Measurements from ENCODE around the gene PCARE.
"Not testable (repeated sequence)": the region's sequence is repeated elsewhere in the genome, so short reads cannot be mapped to it uniquely, and the experiment has no call there.

The PCARE gene

GRCh38 chr2:29104688-29105087 lies 30.4 kb upstream of the PCARE start:
- no peak for DNase-seq (ENCODE audit: low read depth, low spot score)
- H3K4me3 ChIP-seq (ENCODE audit: low read length): no peak overlapping the region

- no peak for DNase-seq (ENCODE audit: low read depth, low spot score)
- no peak overlapping the region for H3K4me3 ChIP-seq (ENCODE audit: low read length)
Observed at GRCh38 chr2:29100564-29100963, 26.2 kb upstream of the PCARE start.

- no peak overlapping the region for H3K4me3 ChIP-seq (ENCODE audit: low read length)
- DNase-seq (ENCODE audit: low read depth, low spot score): no peak
Observed at GRCh38 chr2:29097569-29097968, 23.2 kb upstream of the PCARE start.

GRCh38 chr2:29096969-29097368 lies 22.6 kb upstream of the PCARE start:
- H3K4me3 ChIP-seq (ENCODE audit: low read length): no peak overlapping the region
- no peak for DNase-seq (ENCODE audit: low read depth, low spot score)

GRCh38 chr2:29090311-29090710 lies 16.0 kb upstream of the PCARE start:
- not testable (repeated sequence) for DNase-seq (ENCODE audit: low read depth, low spot score)

GRCh38 chr2:29084554-29084953 lies 10.2 kb upstream of the PCARE start:
- no peak overlapping the region for H3K4me3 ChIP-seq (ENCODE audit: low read length)
- no peak for DNase-seq (ENCODE audit: low read depth, low spot score)

More at GRCh38 chr2:29090311-29090710, 16.0 kb upstream of the PCARE start:
- H3K4me3 ChIP-seq (ENCODE audit: low read length): not testable (repeated sequence)

GRCh38 chr2:29082804-29083495 lies 8.6 kb upstream of the PCARE start:
- no peak overlapping the region for H3K4me3 ChIP-seq (ENCODE audit: low read length)
- DNase-seq (ENCODE audit: low read depth, low spot score): no peak

- no peak for DNase-seq (ENCODE audit: low read depth, low spot score)
Observed at GRCh38 chr2:29080886-29081743, 6.8 kb upstream of the PCARE start.

GRCh38 chr2:29079887-29080286 lies 5.6 kb upstream of the PCARE start:
- no peak overlapping the region for H3K4me3 ChIP-seq (ENCODE audit: low read length)
- no peak for DNase-seq (ENCODE audit: low read depth, low spot score)

More at GRCh38 chr2:29080886-29081743, 6.8 kb upstream of the PCARE start:
- H3K4me3 ChIP-seq (ENCODE audit: low read length): no peak overlapping the region

- no peak for DNase-seq (ENCODE audit: low read depth, low spot score)
- no peak overlapping the region for H3K4me3 ChIP-seq (ENCODE audit: low read length)
Observed at GRCh38 chr2:29075894-29076705, 1.8 kb upstream of the PCARE start.

- no peak overlapping the region for H3K4me3 ChIP-seq (ENCODE audit: low read length)
- DNase-seq (ENCODE audit: low read depth, low spot score): no peak
Observed at GRCh38 chr2:29073933-29074332, 390 bp downstream of the PCARE start.

- H3K4me3 ChIP-seq (ENCODE audit: low read length): no peak overlapping the region
- DNase-seq (ENCODE audit: low read depth, low spot score): no peak
Observed at GRCh38 chr2:29072971-29073725, 1.2 kb downstream of the PCARE start.

GRCh38 chr2:29072251-29072650 lies 2.1 kb downstream of the PCARE start:
- no peak for DNase-seq (ENCODE audit: low read depth, low spot score)
- H3K4me3 ChIP-seq (ENCODE audit: low read length): no peak overlapping the region

GRCh38 chr2:29071032-29071975 lies 3.0 kb downstream of the PCARE start:
- no peak for DNase-seq (ENCODE audit: low read depth, low spot score)
- H3K4me3 ChIP-seq (ENCODE audit: low read length): no peak overlapping the region

GRCh38 chr2:29070526-29070925 lies 3.8 kb downstream of the PCARE start:
- DNase-seq (ENCODE audit: low read depth, low spot score): no peak
- no peak overlapping the region for H3K4me3 ChIP-seq (ENCODE audit: low read length)

- no peak overlapping the region for H3K4me3 ChIP-seq (ENCODE audit: low read length)
- no peak for DNase-seq (ENCODE audit: low read depth, low spot score)
Observed at GRCh38 chr2:29068513-29068912, 5.8 kb downstream of the PCARE start.

GRCh38 chr2:29066997-29067605 lies 7.2 kb downstream of the PCARE start:
- no peak for DNase-seq (ENCODE audit: low read depth, low spot score)
- H3K4me3 ChIP-seq (ENCODE audit: low read length): no peak overlapping the region

All from Jurkat, Clone E6-1 (cell line).